Activated naive CD8-positive, alpha-beta T cell treated with anti-CD3 and anti-CD28 coated beads, Interleukin-2, amount 50 U/mL, for 24 hours (primary cell): ENCODE results near the gene P2RX5.

Source experiments
- ATAC-seq: fragments of 150-1000 bp; cut with Tn5 transposase; one replicate; pipeline ENCODE4 v1.10.0; 2021
- DNase-seq: peaks from one replicate; pipeline ENCODE4 v3.0.0; 2021
- H3K27ac Mint-ChIP-seq: one replicate; pipeline ENCODE4 v1.8.0; 2021; ENCODE audit warnings: mild to moderate bottlenecking, mixed read lengths
- H3K27me3 Mint-ChIP-seq: one replicate; pipeline ENCODE4 v1.8.0; 2021; ENCODE audit warnings: mixed read lengths
- H3K36me3 Mint-ChIP-seq: one replicate; pipeline ENCODE4 v1.8.0; 2021; ENCODE audit warnings: low read depth, mixed read lengths
- H3K4me1 Mint-ChIP-seq: one replicate; pipeline ENCODE4 v1.8.0; 2021; ENCODE audit warnings: mixed read lengths
- H3K4me3 Mint-ChIP-seq: one replicate; pipeline ENCODE4 v1.8.0; 2021; ENCODE audit warnings: mild to moderate bottlenecking, moderate library complexity, mixed read lengths
- H3K9me3 Mint-ChIP-seq: one replicate; pipeline ENCODE4 v1.8.0; 2021; ENCODE audit warnings: mixed read lengths

P2RX5 gene

DNA sequence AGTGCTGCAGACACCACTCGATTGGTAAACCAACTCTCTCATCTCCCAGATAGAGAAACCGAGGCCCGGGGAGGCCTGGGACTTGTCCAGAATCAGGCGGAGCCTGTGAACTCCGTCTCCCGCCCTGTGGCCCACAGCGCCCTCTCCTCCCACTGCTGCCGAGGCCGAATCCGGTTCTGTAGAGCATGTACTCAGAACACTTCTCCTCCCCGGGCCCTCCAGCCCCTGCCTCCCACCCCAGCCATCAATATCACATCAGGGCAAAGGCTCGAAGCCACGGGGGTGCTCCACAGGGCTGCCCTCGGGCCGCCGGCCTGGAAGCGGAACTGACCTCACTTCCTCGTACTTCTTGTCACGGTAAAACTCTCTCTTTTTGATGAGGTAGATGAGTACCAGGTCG is 14.4 kb downstream of the P2RX5 start:
- Mint-ChIP-seq H3K27ac (no peak overlapping the region), H3K4me3 (no peak overlapping the region), H3K4me1 (peaks cover 7% of the 10 kb centered on the region), H3K9me3 (no peaks in the 10 kb centered on the region), H3K27me3 (no peaks in the 10 kb centered on the region), H3K36me3 (peaks cover 3% of the 10 kb centered on the region)
- DNase-seq (no peak), ATAC-seq (no peak)

DNA sequence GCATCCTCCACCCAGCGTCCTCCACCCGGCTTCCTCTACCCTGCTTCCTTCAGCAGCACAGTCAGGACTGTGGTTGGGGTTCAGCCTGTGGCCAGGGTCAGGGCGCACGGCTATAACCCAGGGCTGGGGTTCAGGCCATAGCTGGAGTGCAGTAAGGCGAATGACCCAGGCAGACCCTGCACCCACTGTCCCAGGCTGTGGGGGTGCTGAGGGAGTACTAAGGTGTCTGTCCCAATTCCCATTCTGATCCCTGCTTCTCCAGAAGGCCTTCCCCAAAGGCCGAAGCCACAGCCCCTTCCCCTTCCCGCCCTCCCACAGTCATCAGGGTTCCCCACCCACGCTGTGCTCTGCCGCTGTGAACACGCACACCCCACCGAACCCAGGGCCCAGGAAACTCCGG is 14.9 kb downstream of the P2RX5 start:
- H3K27ac Mint-ChIP-seq: no peak overlapping the region
- no peaks in the 10 kb centered on the region for H3K9me3 Mint-ChIP-seq
- no peaks in the 10 kb centered on the region for H3K27me3 Mint-ChIP-seq
- H3K4me1 Mint-ChIP-seq: peaks cover 7% of the 10 kb centered on the region
- H3K4me3 Mint-ChIP-seq: no peak overlapping the region
- ATAC-seq (no peak), DNase-seq (no peak)
- peaks cover 3% of the 10 kb centered on the region for H3K36me3 Mint-ChIP-seq

DNA sequence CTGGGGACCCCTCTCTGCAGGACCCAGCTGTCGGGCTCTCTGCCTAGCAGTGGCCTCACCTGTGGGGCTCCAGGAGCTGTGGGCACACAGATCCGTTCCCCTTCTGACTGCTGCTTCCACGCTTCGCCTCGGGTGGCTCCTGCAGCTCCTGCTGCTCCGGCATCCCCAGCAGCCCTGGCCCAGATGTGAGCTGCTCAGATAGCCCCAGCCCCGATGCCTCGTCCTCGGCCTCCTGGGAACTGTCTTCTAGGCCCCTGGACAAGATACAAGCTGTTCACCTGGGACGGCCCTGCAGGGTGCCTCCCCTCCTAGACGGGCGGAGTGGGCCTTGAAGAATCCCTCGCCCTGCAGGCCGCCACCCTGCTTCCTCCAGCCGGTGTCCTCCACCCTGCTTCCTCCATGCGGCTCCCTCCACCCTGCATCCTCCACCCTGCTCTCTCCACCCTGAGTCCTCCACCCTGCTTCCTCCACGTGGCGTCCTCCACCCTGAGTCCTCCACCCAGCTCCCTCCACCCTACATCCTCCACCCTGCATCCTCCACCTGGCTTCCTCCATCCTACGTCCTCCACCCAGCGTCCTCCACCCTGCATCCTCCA is 16.3 kb downstream of the P2RX5 start:
- DNase-seq (no peak), ATAC-seq (no peak)
- Mint-ChIP-seq H3K27ac (no peak overlapping the region), H3K36me3 (peaks cover 3% of the 10 kb centered on the region), H3K9me3 (no peaks in the 10 kb centered on the region), H3K4me3 (no peak overlapping the region), H3K27me3 (no peaks in the 10 kb centered on the region), H3K4me1 (peaks cover 7% of the 10 kb centered on the region)

DNA sequence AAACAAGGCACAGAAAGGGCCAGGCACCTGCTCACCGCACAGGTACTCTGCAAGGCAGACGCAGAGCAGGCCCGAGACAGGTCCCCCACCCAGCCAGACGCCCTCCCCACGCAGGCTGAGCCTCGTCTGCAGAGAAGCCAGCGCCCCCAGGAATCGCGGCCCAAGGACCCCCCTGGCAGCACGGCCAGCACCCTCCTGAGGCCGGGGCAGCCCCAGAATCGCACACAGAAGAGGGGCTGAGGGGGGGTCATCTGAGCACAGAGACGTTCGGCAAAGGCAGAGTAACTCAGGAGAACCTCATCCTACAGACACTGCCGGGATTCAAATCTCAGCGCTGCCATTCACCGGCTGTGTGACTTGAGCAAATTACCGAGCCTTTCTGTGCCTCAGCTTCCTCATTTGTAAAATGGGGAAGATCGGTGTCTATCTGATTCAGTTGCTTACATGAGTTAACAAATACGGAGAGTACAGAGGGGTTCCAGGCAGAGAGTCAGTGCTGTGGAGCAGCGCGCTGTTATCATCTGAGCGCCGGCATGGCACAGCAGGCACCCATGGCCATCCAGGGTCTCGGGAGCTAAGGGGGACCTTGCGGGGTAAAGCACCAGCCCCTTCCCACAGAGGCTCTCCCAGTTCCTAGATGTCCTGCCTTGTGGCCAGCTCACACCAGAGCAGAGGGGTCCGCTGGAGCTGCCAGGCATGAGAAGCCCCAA is 17.0 kb downstream of the P2RX5 start:
- no peaks in the 10 kb centered on the region for H3K9me3 Mint-ChIP-seq
- H3K4me1 Mint-ChIP-seq: peaks cover 7% of the 10 kb centered on the region
- H3K36me3 Mint-ChIP-seq: peaks cover 3% of the 10 kb centered on the region
- no peak overlapping the region for H3K27ac Mint-ChIP-seq
- H3K4me3 Mint-ChIP-seq: no peak overlapping the region
- DNase-seq (no peak), ATAC-seq (no peak)
- no peaks in the 10 kb centered on the region for H3K27me3 Mint-ChIP-seq

DNA sequence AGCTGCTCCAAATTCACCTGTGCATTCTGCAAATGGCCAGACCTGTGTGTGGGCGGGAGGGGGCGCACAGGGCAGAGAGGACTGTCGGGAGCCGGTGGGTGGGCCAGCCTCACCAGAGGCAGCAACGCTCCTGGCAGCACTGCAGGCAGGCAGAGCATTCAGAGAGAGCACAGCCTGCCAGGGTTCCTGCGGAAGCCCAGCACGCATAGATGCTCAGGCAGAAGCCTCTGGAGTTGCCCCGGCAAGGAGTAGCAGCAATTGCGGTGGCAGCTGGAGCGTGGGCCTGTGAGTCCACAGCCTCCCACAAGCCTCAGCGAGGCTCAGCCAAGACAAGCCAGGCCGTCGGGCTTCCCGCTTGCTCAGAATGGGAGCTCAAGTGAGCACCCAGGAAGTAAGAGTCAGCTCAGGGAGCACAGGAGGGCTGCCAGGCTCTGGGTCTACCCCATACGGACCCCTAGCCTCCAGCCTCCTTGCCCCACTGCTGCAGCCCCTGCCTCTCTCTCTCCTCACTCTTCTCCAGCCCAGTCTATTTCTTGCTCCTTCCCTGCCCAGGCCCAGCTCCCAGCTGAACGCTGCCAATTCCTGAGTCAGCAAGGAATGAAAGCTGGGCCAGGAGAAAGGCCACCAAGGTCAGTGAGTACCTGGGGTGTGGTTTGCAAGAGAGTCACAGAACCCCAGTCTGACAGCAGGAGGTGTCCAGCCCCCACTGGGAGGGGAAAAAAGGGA is 17.7 kb downstream of the P2RX5 start:
- Mint-ChIP-seq H3K4me1 (peaks cover 5% of the 10 kb centered on the region), H3K9me3 (no peaks in the 10 kb centered on the region), H3K27me3 (no peaks in the 10 kb centered on the region), H3K27ac (no peak overlapping the region), H3K4me3 (no peak overlapping the region), H3K36me3 (peaks cover 3% of the 10 kb centered on the region)
- no peak for ATAC-seq
- DNase-seq: no peak

DNA sequence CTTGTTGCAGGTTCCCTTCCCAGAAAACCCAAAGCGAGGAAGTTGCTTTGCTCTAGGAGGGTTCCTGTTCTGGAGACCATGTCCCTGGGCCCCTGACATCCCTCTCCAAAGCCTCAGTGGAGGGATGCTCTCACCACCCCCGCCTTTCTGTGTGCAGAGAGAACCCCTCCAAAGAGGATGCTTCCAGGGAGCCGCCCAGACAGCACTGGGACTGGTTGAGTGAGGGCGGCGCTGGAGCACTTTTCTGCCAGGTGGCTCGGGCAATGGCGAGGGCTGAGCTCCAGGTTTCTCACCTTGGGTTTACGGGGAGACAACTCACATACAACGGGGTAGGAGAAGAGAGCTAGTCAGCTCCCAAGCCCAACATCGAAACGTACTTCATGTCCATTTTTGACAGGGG is 20.1 kb downstream of the P2RX5 start:
- DNase-seq (no peak), ATAC-seq (no peak)
- Mint-ChIP-seq H3K4me1 (no peaks in the 10 kb centered on the region), H3K9me3 (no peaks in the 10 kb centered on the region), H3K27ac (no peak overlapping the region), H3K36me3 (peaks cover 7% of the 10 kb centered on the region), H3K4me3 (no peak overlapping the region), H3K27me3 (no peaks in the 10 kb centered on the region)

DNA sequence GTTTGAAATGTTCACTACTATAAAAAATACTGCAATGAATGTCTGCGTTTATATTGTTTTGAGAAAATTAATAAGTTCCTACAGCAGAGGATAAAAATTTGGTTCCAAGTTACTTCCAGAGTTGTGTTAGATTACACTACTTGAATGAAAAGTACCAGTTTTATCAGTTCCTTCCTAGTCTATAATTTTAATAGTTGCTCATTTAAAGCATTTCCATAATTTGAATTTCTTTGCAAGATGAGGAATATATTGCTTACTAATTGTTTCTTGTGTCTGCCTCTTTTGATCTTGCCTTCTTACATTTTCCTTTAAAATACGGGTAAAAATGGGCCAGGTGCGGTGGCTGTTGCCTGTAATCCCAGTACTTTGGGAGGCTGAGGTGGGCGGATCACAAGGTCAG is 23.4 kb downstream of the P2RX5 start:
- ATAC-seq: no peak
- Mint-ChIP-seq H3K27me3 (no peaks in the 10 kb centered on the region), H3K36me3 (peaks cover 4% of the 10 kb centered on the region), H3K4me1 (peaks cover 20% of the 10 kb centered on the region), H3K4me3 (no peak overlapping the region), H3K27ac (no peak overlapping the region), H3K9me3 (no peaks in the 10 kb centered on the region)
- no peak for DNase-seq

DNA sequence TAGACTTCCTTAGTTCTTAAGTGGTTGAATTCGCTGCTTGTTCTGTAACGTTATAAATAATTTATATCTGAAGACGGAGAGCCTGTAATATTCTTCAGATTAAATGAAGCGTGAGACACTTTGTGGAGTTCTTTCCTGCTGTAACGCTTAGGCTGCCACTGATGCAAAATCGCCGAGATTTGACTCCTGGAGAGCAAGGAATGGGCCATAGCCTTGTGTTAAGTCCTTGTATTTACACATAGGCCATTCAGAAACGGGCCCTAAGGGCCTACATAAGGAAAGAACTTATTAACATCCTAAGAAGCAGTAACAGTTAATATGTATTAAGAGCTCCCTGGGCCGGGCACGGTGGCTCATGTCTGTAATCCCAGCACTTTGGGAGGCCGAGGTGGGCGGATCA is 26.4 kb downstream of the P2RX5 start:
- DNase-seq (no peak), ATAC-seq (no peak)
- Mint-ChIP-seq H3K27me3 (no peaks in the 10 kb centered on the region), H3K4me1 (peaks cover 27% of the 10 kb centered on the region), H3K36me3 (peaks cover 4% of the 10 kb centered on the region), H3K27ac (peak overlapping the region; percentile 90), H3K9me3 (no peaks in the 10 kb centered on the region), H3K4me3 (peak overlapping the region; percentile 93)

DNA sequence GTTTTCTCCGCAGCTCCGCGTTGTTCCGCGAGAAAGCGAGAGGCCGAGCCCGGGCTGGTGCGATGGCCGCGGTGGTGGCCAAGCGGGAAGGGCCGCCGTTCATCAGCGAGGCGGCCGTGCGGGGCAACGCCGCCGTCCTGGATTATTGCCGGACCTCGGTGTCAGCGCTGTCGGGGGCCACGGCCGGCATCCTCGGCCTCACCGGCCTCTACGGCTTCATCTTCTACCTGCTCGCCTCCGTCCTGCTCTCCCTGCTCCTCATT is 26.9 kb downstream of the P2RX5 start:
- DNase-seq: no peak
- peak overlapping the region; percentile 90 for H3K27ac Mint-ChIP-seq
- peaks cover 4% of the 10 kb centered on the region for H3K36me3 Mint-ChIP-seq
- no peaks in the 10 kb centered on the region for H3K9me3 Mint-ChIP-seq
- peaks cover 27% of the 10 kb centered on the region for H3K4me1 Mint-ChIP-seq
- no peaks in the 10 kb centered on the region for H3K27me3 Mint-ChIP-seq
- ATAC-seq: no peak
- H3K4me3 Mint-ChIP-seq: peak overlapping the region; percentile 93

DNA sequence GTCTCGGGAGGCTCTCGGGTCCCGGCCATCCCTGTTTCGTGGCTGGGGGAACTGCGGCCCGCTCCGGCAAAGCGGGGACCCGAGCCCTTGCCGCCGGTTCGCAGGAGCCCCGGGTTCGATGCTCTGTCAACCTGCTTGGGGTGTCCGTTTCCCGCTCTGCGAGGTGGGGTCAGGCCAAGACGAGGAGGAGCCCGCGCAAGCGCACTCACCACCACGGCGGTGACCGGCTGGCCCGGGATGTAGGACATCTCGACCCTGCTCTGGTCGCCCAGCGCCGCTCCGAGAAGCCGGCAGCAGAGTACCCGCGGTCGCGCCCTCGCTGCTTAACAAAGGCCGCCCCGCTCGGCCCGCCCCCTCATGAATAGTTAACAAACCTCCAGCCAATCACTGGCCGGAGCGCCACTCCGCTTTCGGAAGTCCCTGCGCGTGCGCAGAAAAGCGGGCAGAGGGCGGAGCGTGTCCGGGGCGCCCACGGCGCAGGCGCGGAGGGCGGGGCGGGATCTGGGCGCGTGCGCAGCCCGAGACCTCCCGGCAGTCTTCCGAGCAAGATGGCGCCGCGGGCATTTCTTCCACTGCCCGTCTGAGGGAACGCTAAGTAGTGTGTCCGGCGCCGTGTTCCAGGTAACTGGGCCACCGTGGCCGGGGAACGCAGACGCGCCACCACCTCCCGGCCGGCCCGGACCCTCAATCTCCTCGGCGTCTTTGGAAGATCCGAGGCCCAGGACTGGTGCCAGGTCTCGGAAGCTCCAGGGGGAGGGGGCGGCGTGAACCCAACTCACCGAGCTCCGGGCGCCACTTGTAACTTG is 27.5 kb downstream of the P2RX5 start, which contains the start of the genes EMC6 and TAX1BP3:
TSS of gene EMC6 (plus strand) at position 534 of the 806 bp plus-strand sequence. CDS start 335 bp downstream, outside the sequence.
TSS of gene TAX1BP3 (minus strand) at position 300 of the 806 bp plus-strand sequence. CDS start at position 248, 52 bp downstream.
- H3K27me3 Mint-ChIP-seq: no peaks in the 10 kb centered on the region
- DNase-seq (peak; percentile 100), ATAC-seq (peak; percentile 96)
- peaks cover 4% of the 10 kb centered on the region for H3K36me3 Mint-ChIP-seq
- peak within 1 kb of the TSS; percentile 90 for H3K27ac Mint-ChIP-seq
- H3K4me1 Mint-ChIP-seq: peaks cover 27% of the 10 kb centered on the region
- peak within 1 kb of the TSS; percentile 93 for H3K4me3 Mint-ChIP-seq
- no peaks in the 10 kb centered on the region for H3K9me3 Mint-ChIP-seq

DNA sequence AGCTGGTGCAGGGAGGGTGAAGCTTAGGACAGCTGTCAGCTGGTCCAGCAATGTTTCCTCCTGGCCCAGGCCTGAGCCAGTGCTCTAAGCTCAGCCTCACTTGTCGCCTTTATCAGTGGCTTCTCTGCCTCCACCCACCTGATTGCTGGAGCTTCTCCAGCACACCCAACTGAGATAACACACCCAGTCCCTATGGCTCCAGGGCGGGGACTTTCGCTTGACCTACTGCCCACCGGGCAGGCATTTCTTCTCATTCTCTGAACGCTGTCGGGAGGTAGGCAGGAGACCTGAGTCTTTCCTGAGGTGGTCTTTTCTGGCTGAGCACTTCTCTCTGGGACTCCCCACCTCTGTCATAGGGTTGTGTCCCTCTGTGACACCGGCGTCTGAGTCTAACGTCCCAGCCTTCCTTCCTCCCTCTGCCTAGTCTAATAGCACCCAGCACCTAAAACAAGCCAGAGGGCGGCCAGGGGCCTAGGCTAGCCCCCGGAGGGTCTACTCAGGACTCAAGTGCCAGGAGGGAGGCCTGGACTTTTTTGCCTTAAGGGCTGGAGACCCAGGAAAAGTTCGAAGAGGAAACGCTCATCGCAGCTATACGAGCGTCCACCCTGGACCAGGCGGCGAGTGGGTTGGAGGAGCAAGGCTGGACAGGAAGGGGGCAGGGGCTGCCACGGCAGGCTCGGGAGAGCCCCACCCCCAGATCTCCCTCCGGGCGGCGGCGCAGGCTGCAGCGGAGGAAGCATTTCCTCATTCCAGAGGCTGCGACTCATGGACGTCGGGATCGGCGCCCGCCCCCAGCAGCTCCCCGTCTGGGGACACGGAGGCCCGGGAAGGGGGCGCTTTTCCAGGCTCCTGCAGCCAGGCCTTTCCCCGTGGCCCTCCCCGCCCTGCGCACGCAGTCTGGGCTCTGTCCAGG is 28.3 kb downstream of the P2RX5 start:
- peaks cover 27% of the 10 kb centered on the region for H3K4me1 Mint-ChIP-seq
- H3K4me3 Mint-ChIP-seq: peak overlapping the region; percentile 93
- no peaks in the 10 kb centered on the region for H3K9me3 Mint-ChIP-seq
- peak; percentile 8 for ATAC-seq
- no peaks in the 10 kb centered on the region for H3K27me3 Mint-ChIP-seq
- no peak overlapping the region for H3K27ac Mint-ChIP-seq
- H3K36me3 Mint-ChIP-seq: peaks cover 4% of the 10 kb centered on the region
- DNase-seq: peak; percentile 19

DNA sequence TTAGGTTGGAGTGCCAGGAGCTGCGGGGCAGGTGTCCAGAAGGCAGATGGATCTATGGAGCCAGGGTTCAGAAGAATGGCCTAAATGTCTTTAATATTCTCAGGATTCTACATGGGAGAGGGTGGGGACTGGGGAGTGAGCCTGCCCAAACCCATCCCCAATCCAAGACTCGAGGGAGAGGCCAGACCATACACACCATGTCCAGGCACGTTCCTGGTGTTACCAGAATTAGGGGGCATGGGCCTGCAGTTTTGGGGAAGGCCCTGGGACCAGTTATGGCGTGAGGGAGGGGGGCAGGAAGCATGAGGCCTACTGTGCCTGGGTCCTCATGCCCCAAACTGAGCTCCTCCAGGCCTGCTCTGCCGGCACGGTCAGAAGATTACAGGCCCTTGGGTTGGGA is 29.4 kb downstream of the P2RX5 start:
- DNase-seq (no peak), ATAC-seq (no peak)
- Mint-ChIP-seq H3K9me3 (no peaks in the 10 kb centered on the region), H3K4me1 (peaks cover 27% of the 10 kb centered on the region), H3K36me3 (peaks cover under 1% of the 10 kb centered on the region), H3K27ac (no peak overlapping the region), H3K4me3 (peak overlapping the region; percentile 40), H3K27me3 (no peaks in the 10 kb centered on the region)

DNA sequence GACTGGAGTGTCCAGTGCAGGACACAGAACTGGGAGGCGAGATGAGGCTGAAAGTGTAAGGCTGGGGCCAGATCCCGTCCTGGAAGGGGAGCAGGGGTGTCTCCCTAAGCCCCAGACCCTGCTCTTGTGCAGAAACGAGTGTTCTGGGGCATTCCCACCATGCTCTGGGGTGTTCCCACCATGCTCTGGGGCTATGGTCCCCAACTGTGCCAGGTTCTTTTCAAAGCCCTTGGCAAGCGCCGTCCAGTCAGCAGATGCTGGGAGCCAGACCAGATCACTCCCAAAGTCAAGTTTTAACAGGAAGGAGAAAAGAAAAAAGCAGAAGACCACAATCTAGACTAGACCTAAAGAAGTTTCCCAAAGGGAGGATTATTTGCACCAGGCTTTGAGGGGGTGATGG is 30.1 kb downstream of the P2RX5 start:
- Mint-ChIP-seq H3K27me3 (no peaks in the 10 kb centered on the region), H3K4me3 (no peak overlapping the region), H3K4me1 (peaks cover 27% of the 10 kb centered on the region), H3K9me3 (no peaks in the 10 kb centered on the region), H3K27ac (no peak overlapping the region), H3K36me3 (no peaks in the 10 kb centered on the region)
- no peak for DNase-seq
- no peak for ATAC-seq
